Gastroesophageal sphincter (tissue), 4 donors: ENCODE results near the gene MTG1. TPM values are rescaled to one million over a fixed set of nuclear protein-coding genes. Genes with fewer than 3 reads are reported as not detected.

Experiments
- ATAC-seq: fragments of 150-250 bp; one replicate; pipeline ENCODE4 v1.9.1; 2016; ENCODE audit warnings: mild to moderate bottlenecking, moderate library complexity
- H3K27ac ChIP-seq, 4 donors: fragments of 200-600 bp; sonication (generic) in 3 of 4; 1 replicate in 3 of 4; 2 replicates in 1 of 4; pipeline ENCODE4 v1.5.1; 2016 to 2019
- H3K27me3 ChIP-seq: fragments of 200-600 bp; sonication (generic); one replicate; pipeline ENCODE4 v1.5.1; 2019
- H3K36me3 ChIP-seq, 2 donors: fragments of 200-600 bp; sonication (generic); one replicate each; pipeline ENCODE4 v1.5.1; 2019; ENCODE audit warnings: control low read depth in 1 of 2
- H3K4me1 ChIP-seq, 3 donors: fragments of 200-600 bp; sonication (generic); 1 replicate in 2 of 3; 2 replicates in 1 of 3; pipeline ENCODE4 v1.5.1; 2016 to 2019; ENCODE audit warnings: control low read depth in 2 of 3
- H3K4me3 ChIP-seq, 2 donors: fragments of 200-600 bp; sonication (generic); one replicate each; pipeline ENCODE4 v1.5.1; 2019; ENCODE audit warnings: mild to moderate bottlenecking in 1 of 2, moderate library complexity in 1 of 2
- H3K9me3 ChIP-seq, 3 donors: fragments of 200-600 bp; sonication (generic); one replicate each; pipeline ENCODE4 v1.5.1; 2017 to 2019; ENCODE audit warnings: control low read depth in 2 of 3
- CTCF ChIP-seq, 4 experiments: fragments of 200-600 bp in 2 of 4; fragments of 450-650 bp in 2 of 4; sonication (generic) in 1 of 4; IDR thresholded peaks; one replicate each; pipeline ENCODE4 v1.5.1; 2017 to 2019; ENCODE audit warnings: antibody characterized with exemption in 4 of 4, mild to moderate bottlenecking in 2 of 4, moderate library complexity in 2 of 4
- EP300 ChIP-seq: sonication (generic); formaldehyde crosslinking; IDR thresholded peaks from one replicate; pipeline ENCODE4 v1.6.1; 2017; ENCODE audit warnings: antibody characterized with exemption, mild to moderate bottlenecking
- POLR2A ChIP-seq, 2 donors: fragments of 450-650 bp; IDR thresholded peaks; one replicate each; pipeline ENCODE4 v1.6.1; 2017; ENCODE audit warnings: antibody characterized with exemption in 2 of 2, mild to moderate bottlenecking in 2 of 2, moderate library complexity in 1 of 2
- POLR2AphosphoS5 ChIP-seq: sonication (generic); formaldehyde crosslinking; IDR thresholded peaks from one replicate; pipeline ENCODE4 v1.6.1; 2017; ENCODE audit warnings: antibody characterized with exemption
- WGBS, 2 donors: methylation state at CpG; one replicate each; pipeline ENCODE4 v1.1.5; 2018; ENCODE audit warnings: low coverage in 1 of 2; 5-methylcytosine and 5-hydroxymethylcytosine counted together
- total RNA-seq, 4 donors: library from RNA; depleted of rRNA; stranded (reverse); fragments of >200 nt; gene quantifications; one replicate each; pipeline ENCODE4 v1.1.0, GENCODE V29; 2016

The MTG1 gene
- total RNA-seq, 4 donors from 2014 or later: 13.2 to 25.9 (median 18.4) TPM

- no peak overlapping the region for H3K4me3 ChIP-seq
- H3K36me3 ChIP-seq: peaks cover 0 to 85% of the 10 kb centered on the region in 2 donors
- peaks cover 0 to 19% (median 7%) of the 10 kb centered on the region in 3 donors for H3K4me1 ChIP-seq
- no peak overlapping the region for H3K27ac ChIP-seq
- 80% methylated on average over 3 of the region's 19 CpGs; no CpG with 5 or more reads in 1 of the 2 donors for WGBS, 2 donors
- TF ChIP-seq CTCF (IDR thresholded peaks at IDR 0.05) (no peak), EP300 (no peak), POLR2A (IDR thresholded peaks at IDR 0.05) (no peak), POLR2AphosphoS5 (no peak)
- no peak for ATAC-seq
- no peaks in the 10 kb centered on the region for H3K9me3 ChIP-seq
- no peaks in the 10 kb centered on the region for H3K27me3 ChIP-seq
These were observed 5.2 kb downstream of the MTG1 start for GRCh38 chr10:133399123-133399601.

- no peak overlapping the region for H3K27ac ChIP-seq
- peaks cover 0 to 97% of the 10 kb centered on the region in 2 donors for H3K36me3 ChIP-seq
- H3K4me1 ChIP-seq: peaks cover 0 to 5% (median 0%) of the 10 kb centered on the region in 3 donors
- no peaks in the 10 kb centered on the region for H3K27me3 ChIP-seq
- H3K9me3 ChIP-seq: no peaks in the 10 kb centered on the region
- TF ChIP-seq CTCF (IDR thresholded peaks at IDR 0.05): no peak
- TF ChIP-seq POLR2AphosphoS5: no peak
- TF ChIP-seq EP300: no peak
- TF ChIP-seq POLR2A (IDR thresholded peaks at IDR 0.05): no peak
- WGBS, 2 donors: 82 to 84% methylated on average over 4 to 7 of the region's 10 CpGs
- ATAC-seq: no peak
- no peak overlapping the region for H3K4me3 ChIP-seq
These were observed 6.9 kb downstream of the MTG1 start for GRCh38 chr10:133400624-133401424.

GRCh38 chr10:133401500-133401899, 7.5 kb downstream of the MTG1 start:
- TF ChIP-seq EP300 (no peak), POLR2AphosphoS5 (no peak), POLR2A (IDR thresholded peaks at IDR 0.05) (no peak), CTCF (IDR thresholded peaks at IDR 0.05) (no peak)
- Histone ChIP-seq H3K36me3 (peaks cover 0 to 97% of the 10 kb centered on the region in 2 donors), H3K4me3 (no peak overlapping the region), H3K9me3 (no peaks in the 10 kb centered on the region), H3K27ac (no peak overlapping the region), H3K4me1 (no peaks in the 10 kb centered on the region), H3K27me3 (no peaks in the 10 kb centered on the region)
- 92 to 98% methylated on average over 6 to 11 of the region's 12 CpGs for WGBS, 2 donors
- no peak for ATAC-seq

- H3K4me3 ChIP-seq: no peak overlapping the region
- no peaks in the 10 kb centered on the region for H3K9me3 ChIP-seq
- peaks cover 0 to 97% of the 10 kb centered on the region in 2 donors for H3K36me3 ChIP-seq
- no peak overlapping the region for H3K27ac ChIP-seq
- H3K4me1 ChIP-seq: no peaks in the 10 kb centered on the region
- whole genome bisulfite sequencing, 2 donors: 92% methylated on average over 2 of the region's 21 CpGs; no CpG with 5 or more reads in 1 of the 2 donors
- no peaks in the 10 kb centered on the region for H3K27me3 ChIP-seq
- no peak for ATAC-seq
- TF ChIP-seq POLR2AphosphoS5: no peak
- no peak for TF ChIP-seq CTCF (IDR thresholded peaks at IDR 0.05)
- TF ChIP-seq POLR2A (IDR thresholded peaks at IDR 0.05): no peak
- TF ChIP-seq EP300: no peak
These were observed 8.2 kb downstream of the MTG1 start for GRCh38 chr10:133401981-133402725.
